GM19239 (cell line): ENCODE measurements around the gene TSPAN11.

Source experiments
- DNase-seq: peaks from one replicate; pipeline ENCODE4 v3.0.0; 2011; ENCODE audit warnings: low spot score; ENCODE audit not compliant: insufficient read length
- FAIRE-seq: peaks from 2 replicates; lab custom pipeline; 2011; peaks lifted over from hg19 to GRCh38; lab: Jason Lieb, UNC

Gene TSPAN11

GRCh38 chr12:30997685-30998440 is 71.3 kb downstream of the TSPAN11 start:
- FAIRE-seq (no peak), DNase-seq (no peak)

- no peak for FAIRE-seq
- DNase-seq = no peak
These were observed 72.5 kb downstream of the TSPAN11 start for GRCh38 chr12:30999011-30999410.

GRCh38 chr12:30999723-31000122 is 73.2 kb downstream of the TSPAN11 start:
- DNase-seq = no peak
- FAIRE-seq = no peak

GRCh38 chr12:31000751-31001150 is 74.2 kb downstream of the TSPAN11 start:
- FAIRE-seq = no peak
- DNase-seq = no peak

GRCh38 chr12:31001581-31002360 is 75.2 kb downstream of the TSPAN11 start:
- FAIRE-seq (no peak), DNase-seq (no peak)

- FAIRE-seq (no peak), DNase-seq (no peak)
These were observed 75.8 kb downstream of the TSPAN11 start for GRCh38 chr12:31002361-31002725.

GRCh38 chr12:31002999-31003398 is 76.5 kb downstream of the TSPAN11 start:
- FAIRE-seq (no peak), DNase-seq (no peak)

- FAIRE-seq (no peak), DNase-seq (no peak)
These were observed 77.5 kb downstream of the TSPAN11 start for GRCh38 chr12:31003861-31004640.

GRCh38 chr12:31004666-31005065 is 78.1 kb downstream of the TSPAN11 start:
- FAIRE-seq = no peak
- no peak for DNase-seq

GRCh38 chr12:31005256-31005943 is 78.9 kb downstream of the TSPAN11 start:
- DNase-seq = no peak
- no peak for FAIRE-seq

GRCh38 chr12:31005944-31006361 is 79.4 kb downstream of the TSPAN11 start:
- FAIRE-seq = no peak
- no peak for DNase-seq

- FAIRE-seq = no peak
- no peak for DNase-seq
These were observed 80.0 kb downstream of the TSPAN11 start for GRCh38 chr12:31006416-31007152.

- no peak for DNase-seq
- FAIRE-seq = no peak
These were observed 80.6 kb downstream of the TSPAN11 start for GRCh38 chr12:31007153-31007495.

GRCh38 chr12:31007636-31008175 is 81.2 kb downstream of the TSPAN11 start:
- FAIRE-seq (no peak), DNase-seq (no peak)

- FAIRE-seq = no peak
These were observed 81.8 kb downstream of the TSPAN11 start for GRCh38 chr12:31008241-31008761.

GRCh38 chr12:31008961-31009840 is 82.7 kb downstream of the TSPAN11 start:
- FAIRE-seq = no peak
- no peak for DNase-seq

More at GRCh38 chr12:31008241-31008761, 81.8 kb downstream of the TSPAN11 start:
- no peak for DNase-seq

GRCh38 chr12:31009976-31010375 is 83.4 kb downstream of the TSPAN11 start:
- DNase-seq = no peak
- FAIRE-seq = no peak

GRCh38 chr12:31011336-31011735 is 84.8 kb downstream of the TSPAN11 start:
- FAIRE-seq (no peak), DNase-seq (no peak)
